GM12872 (cell line): ENCODE data around the gene AGK.

Source experiments
- TF ChIP-seq, protein P1 (sequence below): IDR thresholded peaks from 3 replicates; pipeline ENCODE4 v1.5.1; 2011; ENCODE audit warnings: low read depth, mild to moderate bottlenecking, low read length, moderate library complexity; ENCODE audit not compliant: insufficient read depth

Gene AGK

DNA sequence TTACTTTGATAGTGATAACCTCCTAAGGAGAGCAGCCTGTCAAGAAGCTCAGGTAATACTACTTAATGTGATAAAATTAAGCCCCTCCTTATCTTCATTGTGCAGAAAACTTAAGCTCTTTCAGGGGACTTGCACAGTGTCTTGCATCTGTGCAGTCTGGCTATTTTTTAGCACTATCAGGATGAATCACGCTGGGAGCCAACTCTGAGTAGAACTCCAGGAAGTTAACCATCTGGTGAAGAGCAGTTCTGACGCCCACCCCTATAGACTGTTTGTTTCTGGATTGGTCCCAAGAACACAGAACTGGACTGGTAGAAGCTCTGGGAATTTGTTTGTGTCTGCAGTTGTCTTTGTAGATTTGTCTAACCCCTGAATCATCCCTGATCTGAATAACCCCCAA lies 41.9 kb downstream of the AGK start:
- TF ChIP-seq, protein P1, sequence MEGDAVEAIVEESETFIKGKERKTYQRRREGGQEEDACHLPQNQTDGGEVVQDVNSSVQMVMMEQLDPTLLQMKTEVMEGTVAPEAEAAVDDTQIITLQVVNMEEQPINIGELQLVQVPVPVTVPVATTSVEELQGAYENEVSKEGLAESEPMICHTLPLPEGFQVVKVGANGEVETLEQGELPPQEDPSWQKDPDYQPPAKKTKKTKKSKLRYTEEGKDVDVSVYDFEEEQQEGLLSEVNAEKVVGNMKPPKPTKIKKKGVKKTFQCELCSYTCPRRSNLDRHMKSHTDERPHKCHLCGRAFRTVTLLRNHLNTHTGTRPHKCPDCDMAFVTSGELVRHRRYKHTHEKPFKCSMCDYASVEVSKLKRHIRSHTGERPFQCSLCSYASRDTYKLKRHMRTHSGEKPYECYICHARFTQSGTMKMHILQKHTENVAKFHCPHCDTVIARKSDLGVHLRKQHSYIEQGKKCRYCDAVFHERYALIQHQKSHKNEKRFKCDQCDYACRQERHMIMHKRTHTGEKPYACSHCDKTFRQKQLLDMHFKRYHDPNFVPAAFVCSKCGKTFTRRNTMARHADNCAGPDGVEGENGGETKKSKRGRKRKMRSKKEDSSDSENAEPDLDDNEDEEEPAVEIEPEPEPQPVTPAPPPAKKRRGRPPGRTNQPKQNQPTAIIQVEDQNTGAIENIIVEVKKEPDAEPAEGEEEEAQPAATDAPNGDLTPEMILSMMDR: no peak

DNA sequence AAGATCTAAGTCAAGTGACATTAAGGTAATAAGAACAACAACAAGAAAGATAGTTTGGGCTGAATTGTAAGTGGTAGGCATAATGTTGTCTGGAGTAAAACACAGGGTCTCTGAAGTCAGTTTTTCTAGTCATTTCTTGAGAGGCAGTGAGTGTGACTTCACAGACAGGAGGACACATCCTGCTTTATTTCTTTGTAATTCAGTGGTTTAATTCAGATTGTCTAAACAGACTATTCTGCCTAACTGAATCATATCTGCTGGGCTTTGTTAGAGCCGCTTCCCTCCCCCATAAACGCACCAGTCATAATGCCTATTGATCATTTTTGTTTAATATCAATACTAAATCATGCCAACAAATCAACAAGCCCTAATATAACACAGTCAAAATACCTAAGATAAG lies 46.8 kb downstream of the AGK start:
- TF ChIP-seq, protein P1: no peak

DNA sequence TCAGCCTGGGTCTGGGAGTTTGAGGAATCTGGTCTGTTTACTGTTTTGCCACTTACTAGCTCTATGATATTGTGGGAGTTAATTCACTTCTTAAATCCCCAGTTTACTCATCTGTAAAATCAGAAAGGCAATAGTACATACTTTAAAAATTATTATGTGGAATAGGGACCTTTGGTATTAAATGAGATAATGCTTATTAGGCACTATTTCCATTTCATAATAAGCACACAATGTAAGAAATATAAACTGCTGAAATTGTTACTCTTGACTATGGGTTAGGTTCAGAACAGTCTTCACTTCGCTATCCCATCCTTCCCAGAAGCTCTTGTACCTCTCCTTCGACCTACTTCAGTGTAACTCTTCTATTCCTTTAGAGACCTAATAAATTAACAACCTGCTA lies 47.2 kb downstream of the AGK start:
- TF ChIP-seq, protein P1: no peak

DNA sequence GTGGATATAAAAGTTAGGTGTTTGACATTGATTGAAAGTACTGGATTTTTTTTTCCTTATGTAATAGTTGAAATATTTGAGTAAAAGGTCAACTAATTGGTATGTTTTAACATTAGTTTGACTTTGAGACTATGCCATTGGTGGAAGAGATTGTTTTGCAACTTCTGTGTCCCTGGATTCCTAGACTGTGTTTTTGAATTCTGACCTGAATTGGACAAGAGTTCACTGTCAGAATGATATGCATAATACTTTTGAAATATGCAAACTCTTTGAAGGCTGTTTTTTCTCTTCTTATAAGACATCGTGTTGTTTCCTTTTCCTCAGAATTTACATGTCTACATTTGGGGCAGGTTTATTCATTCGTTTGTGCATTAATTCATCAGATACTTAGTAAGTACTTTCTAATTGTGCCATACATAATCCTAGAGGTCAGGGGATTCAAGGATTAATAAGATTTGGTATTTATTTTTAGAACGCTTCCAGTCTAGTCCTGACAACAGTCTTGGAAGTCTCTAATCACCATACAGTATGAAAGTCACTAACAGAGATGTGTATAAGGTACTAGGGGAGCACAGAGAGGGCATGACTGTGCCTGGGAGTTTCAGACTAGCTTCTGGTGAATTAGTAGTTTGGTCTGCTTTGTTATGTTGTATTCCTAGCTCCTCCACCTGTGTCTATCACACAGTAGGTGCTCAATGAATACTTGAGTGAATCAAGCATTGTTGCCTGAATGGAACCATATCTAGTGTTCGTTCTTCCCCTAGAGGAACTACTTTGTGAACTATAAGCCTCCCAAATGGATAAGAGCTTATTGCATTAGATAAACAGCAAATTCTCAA lies 49.2 kb downstream of the AGK start:
- TF ChIP-seq, protein P1: no peak

DNA sequence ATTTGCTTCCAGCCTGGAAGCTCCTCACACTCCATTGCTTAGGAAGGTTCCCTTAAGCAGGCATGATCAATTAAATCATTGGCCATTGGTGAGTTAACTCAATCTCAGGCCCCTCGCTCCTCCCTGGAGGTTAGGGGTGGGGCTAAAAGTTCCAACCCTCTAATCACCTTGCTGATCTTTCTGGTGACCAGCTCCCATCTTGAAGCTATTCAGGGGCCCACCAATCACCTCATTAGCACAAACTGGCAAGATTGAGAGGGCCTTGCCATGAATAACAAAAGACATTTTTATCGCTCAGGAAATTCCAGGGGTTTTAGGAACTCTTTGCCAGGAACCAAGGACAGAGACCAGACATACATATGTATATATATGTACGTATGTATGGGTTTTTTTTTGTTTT lies 58.4 kb downstream of the AGK start:
- TF ChIP-seq, protein P1: no peak

DNA sequence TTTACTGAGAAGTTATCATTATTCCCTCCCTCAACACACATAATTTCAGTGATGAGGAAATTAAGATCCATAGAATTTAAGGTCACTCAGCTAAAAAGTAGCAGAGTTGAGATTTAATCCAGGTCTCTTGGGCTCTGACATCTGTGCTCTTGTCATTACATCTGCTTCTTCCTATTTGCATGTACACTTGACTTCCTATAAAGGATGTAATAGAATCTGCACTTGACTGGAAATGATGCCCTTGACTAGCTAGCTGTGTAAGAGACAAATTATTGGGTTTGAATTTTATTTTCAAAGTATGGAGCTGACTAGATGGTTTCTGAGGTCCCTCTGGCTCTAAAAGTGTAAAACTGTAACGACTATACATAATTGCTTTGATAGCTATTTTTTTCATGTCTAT lies 59.5 kb downstream of the AGK start:
- TF ChIP-seq, protein P1: no peak

DNA sequence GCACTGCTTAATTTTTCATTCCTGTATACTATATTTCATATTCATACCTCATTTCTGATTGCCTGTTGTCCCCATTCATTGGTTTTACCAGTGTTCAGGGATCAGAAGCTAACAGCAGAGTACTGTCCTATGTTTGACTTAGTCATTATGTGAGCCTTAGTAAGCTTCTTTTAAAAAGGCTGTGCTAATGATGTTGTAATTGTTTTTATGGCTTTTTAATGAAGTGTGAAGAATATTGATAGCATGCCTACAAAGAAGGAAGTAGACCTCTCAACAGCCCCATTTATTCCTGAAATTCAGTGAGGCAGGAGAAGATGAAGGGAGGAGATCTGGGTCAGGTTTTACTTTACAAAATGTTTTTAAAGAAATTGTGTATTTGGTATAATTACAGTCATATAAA lies 61.7 kb downstream of the AGK start:
- TF ChIP-seq, protein P1: no peak
